ENCODE results near the gene DPP10.
"Not testable (repeated sequence)": the region's sequence is repeated elsewhere in the genome, so short reads cannot be mapped to it uniquely, and the experiment has no call there.

Gene DPP10

DNA sequence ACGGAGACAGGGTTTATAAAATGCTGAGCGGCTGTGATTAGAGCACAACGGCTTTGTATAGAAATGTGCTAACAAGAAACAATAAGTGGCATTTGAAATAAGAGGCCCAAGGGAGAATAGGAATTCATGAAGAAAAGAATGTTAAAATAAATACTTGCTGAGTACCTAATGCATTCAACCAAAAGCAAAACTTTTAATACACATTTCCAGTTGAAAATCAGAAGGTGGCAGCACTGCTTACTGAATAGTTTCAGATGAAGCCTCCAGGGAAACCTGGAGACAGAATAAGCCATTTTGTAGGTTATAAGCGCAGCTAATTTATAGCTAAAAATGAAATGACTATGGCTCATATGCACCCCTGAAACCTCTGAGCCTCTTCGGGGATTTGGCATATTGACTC, 286.6 kb downstream of the DPP10 start:
- DNase-seq: no peak

DNA sequence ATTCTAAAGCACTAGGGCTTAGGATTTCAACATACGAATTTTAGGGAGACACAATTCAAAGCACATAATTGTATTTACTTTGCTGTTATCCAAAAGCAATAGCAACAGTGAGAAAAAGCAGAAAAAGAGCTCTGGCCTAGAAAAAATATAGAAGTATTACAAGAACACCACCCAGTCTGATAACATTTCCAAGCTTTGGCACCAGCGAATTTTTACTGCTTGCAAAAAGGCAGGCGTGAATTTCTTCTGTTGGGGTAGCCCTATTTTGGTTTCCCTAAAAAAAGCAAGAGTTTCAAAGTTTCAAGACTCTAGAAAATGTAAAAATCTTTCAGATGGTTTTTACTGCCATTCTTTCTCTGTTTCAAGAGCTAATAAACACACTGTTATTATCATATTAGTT, 292.7 kb downstream of the DPP10 start:
- DNase-seq: no peak

DNA sequence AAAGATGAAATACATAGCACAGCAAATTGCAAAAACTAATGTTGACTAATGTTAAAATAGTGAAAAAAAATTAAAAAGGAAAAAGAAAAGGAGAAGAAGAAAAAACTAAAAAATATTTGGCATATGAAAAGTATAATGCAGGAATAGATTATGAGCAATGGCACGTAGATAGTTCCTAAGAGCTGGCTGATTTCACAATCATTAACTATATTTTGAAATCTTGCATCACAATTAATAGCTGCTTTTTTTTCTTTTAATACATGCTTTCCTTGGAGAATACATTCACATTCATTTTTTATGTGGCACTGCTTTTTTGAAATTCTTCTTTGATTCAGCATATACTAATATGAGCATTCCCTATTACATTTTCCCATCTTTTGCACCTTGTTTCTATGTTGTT, 299.8 kb downstream of the DPP10 start:
- no peak for DNase-seq

DNA sequence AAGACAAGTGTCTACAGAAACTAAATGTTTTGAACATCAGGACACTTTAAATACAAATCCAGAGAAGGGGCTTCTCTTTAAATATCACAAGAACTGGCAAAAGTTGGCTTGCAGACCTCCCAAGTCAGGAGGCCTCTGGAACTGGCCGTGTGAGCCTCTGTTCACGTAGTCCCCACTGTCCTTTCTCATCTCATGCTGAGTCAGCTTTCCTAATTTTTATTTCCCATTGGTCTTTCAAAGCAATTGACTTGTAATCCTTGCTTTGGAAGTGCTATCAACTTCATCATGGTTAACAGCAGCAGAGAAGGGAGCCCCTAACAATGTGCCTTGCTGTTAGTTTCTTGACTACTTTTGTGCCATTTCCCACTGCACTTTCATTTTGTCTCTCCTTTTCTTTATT, 303.3 kb downstream of the DPP10 start:
- DNase-seq: no peak

DNA sequence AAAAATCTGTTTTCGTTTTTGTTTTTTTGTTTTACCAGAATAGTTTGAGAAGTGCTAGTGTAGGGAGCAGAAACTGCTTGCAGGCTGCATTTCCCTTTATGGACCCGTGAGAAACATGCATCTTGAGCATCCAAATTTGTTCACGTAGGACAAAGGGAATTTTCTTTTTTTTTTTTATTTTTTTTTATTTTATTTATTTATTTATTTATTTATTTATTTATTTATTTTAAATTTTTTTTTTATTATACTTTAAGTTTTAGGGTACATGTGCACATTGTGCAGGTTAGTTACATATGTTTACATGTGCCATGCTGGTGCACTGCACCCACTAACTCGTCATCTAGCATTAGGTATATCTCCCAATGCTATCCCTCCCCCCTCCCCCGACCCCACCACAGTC, 305.7 kb downstream of the DPP10 start:
- not testable (repeated sequence) for DNase-seq

DNA sequence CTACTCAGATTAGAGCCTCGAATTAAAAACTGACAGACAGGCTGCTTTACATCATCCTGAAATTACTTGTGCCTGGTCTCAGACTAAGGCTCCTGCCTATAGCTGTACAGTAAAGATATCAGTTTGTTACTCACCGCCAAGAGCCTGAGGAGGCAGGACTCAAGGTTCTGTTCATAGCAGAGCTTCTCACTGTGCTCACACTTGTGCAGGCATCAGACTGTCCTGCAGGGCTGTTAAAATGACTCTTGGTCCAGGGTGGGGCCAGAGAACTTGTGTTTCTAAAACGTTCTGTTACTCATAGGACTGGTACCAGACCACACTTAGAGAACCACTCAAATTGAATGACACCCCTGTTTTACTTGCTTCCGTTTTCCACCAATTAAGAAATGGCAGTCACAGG, 310.0 kb downstream of the DPP10 start:
- DNase-seq: no peak

DNA sequence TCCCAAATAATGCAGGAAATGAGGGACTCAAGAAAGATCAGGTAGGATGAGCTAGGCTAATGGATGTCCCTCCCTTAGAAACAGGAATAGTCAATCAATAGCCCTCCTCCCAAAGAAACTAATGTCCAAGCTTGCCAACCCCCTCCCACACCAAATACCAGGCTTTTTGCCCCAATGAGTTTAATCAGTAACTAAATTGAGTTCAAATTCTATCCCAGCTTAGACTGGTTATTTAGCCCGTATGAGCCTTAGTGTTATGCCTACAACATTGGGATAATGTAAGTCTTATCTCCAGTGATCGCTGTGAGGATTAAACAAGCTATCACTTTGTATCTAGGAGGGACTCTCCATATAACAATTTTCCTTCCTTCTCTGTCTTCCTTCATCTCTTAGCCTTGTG, 310.7 kb downstream of the DPP10 start:
- DNase-seq: no peak

DNA sequence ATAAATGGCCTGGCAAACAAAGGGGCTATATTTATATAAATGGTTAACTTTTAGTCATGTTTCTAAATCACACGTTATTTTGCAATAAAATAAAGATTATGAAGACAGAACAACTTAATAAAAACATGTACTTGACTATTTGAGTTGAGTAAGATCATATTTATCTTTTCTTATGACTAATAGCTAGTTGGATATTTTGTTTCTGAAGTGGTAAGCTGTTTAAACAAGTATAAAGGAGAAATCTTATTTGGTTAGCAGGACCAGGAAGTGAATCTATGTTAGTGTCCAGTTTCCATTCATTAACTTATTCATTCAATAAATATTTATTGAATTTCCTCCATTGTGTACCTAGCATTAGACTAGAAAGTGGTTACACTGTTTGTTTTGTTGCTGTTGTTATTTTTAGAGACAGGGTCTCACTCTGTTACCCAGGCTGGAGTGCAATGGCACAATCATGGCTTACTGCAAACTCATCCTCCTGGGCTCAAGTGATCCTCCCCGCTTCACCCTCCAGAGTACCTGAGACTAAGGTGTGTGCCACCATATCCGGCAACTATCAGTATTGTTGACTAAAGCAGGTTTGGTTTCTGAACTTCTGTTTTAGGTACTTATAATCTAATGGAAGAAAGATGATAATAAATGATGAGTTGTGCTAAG, 312.6 kb downstream of the DPP10 start:
- no peak for DNase-seq

DNA sequence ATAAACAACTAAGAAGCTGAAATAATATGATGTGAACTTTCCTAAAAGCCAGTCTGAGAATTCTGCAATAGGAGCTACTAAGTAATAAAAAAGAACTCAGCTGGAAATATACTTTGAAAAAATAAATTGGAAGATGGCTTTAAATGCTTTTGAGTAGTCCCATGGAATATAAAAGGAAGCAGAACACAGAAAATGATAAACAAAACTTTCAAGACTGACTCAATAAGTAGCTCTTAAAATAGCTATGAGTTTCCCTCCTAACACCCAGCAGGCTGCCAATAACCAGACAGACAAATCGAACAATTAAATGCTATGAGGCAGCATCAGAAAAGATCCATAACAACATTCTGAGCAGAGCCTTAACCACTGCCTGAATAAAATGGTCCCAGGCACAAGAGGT, 319.9 kb downstream of the DPP10 start:
- no peak for DNase-seq

DNA sequence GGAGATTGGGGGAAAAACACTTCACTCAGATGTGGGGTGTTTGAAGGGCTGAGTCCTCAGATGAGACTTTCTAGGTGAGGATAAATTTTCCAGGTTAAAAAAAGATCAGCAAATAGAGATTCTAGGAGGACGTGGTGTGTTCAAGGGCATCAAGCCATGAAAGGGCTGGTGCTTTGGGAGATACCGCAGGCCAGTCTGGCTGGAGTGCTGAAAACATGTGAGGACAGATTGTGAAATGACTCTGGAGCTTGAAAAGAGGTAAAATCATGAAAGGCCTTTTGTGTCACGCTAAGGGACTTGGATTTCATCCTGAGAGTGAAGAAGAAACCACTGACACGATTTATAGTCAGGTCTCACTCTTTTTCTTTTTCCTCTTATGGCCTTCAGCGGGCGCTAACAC, 320.5 kb downstream of the DPP10 start:
- no peak for DNase-seq

DNA sequence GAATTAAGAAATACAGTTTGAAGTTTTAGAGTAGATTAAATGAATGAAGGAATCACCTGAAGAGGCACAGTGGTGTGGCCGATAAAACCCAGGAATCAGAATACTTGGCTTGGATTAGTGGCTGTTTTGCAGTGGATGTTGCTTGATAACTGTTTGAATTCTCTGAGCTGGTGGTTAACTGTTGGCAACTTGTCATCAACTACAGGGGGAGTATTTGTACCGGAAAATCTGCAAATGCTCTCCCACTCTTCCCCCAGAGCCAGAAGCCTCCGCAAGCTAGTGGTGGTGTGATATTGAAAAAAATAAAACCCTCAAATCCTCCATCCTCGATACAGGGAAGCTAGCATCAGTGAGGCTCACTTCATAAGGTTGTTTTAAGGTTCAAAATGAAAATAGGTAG, 326.7 kb downstream of the DPP10 start:
- DNase-seq: no peak

DNA sequence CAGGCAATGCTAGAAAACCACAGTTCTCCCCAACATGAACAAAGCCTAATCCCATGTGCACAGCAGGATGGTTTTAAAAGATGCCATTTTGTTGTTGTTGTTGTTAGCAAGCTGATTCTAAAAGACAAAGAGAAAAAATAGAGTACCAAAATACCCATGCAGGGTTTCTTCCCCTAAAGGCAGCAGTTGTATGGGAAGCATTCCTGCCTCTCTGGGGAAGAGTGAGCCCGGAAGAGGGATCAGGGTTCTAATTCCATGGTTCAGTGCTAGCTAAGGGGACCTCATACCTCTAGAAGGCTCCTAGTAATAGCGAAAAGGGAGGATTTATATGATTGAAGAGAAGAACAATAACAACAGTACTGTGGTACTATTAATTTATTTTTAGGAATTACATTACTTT, 327.6 kb downstream of the DPP10 start:
- no peak for DNase-seq

DNA sequence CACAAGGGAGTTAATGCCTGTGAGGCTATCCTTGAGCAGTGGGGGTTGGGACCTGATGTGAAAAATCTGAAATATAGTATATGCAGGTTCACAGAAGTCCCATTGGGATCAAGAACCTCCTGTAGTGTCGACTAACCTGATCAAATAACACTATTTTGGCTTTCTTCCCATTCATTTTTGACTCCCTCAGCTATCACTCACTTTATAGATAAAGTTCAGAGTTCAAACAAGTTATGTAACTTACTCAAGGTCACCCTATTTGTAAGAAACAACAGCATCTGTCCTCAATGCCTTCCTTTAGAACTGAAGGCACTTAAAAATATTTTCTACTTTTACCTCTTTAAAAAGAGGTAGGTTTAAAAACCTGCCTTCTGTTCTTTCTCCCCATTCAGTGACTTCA, 341.6 kb downstream of the DPP10 start:
- no peak for DNase-seq

DNA sequence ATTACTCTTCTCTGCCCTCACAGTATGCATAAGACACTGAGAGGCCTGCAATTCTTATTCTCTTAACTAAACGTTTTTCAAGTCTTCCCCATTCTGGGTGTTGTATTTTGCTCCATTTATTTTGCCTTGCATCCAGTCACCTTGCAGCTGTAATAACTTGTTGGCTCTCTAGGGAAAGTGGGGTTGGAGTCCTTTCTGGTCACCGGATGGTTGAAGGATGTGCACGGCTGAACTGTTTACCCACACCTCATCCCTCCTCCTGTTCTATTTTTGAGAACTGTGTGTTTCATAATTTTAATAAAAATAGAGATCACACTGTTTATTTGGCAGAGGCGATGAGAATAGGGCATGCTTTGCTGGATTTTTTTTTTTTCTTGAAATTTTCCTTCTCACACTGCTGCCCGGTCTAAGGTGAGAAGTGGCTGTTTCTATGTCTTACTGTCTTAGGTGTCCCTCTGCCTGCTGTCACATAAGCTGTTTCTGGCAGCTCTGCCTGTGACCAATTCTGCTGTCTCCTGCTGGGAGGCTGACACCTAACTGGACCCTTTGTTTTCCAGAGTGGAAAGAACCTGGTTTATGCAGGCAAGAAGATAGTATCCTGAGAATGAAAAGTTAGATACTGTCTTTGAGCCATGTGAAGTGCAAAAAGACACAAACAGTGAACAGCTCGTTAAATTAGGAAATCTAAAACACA, 342.6 kb downstream of the DPP10 start:
- DNase-seq: no peak

DNA sequence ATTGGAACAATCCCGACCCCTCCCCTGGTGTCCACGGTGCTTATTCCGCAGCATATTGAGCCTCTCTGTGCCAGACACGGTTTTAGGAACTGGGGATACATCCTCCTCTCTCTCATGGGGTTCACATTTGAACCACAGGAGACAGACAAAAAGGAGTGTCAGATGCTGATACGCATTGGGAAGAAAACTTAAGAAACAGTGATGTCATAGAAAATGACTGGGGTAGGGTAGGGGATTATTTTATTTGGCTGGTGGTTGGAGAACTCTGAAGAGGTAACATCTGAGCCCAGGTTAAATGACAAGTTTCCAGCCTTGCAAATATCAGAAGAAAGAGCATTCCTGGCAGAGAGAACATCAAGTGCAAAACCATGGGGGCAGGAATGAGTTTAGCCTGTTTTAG, 344.5 kb downstream of the DPP10 start:
- no peak for DNase-seq

DNA sequence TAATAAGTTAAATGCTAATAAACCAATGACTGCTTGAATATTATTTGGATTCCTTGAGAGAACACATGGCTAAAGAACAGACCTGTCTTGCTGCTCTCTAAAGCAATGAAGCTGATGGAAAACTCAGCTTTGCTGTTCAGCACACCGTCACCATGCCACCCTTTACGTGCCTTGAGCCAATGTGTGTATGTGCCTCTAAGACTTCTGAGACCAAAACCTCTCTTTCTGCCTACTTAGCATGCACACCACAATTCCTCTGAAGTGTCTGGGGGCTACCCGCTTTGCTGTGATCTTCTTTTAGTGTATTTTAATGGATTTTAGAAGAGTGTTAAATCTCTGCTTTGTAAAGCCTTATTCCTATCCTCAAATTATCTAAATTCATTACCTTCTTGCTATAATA, 345.0 kb downstream of the DPP10 start:
- DNase-seq: no peak

DNA sequence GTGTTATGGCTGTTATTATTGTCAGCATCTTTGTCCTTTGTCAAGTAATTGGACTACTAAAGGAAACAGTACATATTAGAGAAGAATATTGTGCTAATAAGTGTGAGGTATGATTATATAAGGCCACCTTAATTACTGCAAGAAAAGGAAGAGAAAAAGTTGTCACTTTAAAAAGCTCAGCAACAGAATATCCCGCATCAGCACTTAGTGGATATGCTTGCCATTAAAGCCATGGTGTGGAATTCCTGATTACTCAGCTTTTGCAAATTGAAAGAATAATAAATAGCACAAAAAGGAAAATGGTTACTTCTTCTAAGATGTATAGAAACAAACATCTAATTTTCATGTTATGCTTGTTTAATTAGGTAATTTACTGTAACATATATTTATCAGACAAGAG, 347.5 kb downstream of the DPP10 start:
- DNase-seq: no peak

DNA sequence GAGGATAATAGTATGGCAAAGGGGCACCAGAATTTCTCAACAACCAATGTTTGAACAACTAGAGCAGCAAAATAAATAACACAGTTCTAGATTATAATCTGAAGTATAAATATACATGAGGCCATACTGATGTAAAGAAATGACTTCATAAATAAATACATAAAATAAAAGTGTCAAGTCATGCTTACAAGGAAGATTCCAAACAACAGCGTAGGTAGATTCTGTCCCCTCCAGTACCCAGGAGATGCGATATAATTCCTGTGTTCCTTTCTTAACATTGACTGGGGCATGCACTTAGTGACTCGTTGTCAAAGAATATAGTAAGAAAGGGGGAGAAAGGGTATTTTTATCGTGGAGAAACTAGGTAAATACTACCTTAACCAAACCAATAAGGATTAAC, 355.1 kb downstream of the DPP10 start:
- no peak for DNase-seq

DNA sequence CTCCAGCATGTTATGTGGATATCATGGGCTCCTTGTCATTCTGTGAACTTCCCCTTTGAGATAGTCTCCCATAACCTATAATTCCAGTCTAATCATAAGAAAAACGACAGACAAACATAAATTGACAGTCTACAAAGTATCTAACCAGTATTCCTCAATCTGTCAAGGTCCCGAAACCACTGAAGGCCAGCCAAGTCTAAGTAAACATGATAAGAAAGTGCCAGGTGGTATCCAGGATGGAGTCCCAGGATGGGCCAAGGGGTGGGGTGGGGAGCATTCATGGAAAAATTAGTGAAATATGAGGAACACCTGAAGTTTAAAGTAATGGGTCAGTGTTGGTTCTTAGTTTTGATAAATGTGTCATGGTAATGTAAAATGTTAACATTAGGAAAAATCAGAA, 355.5 kb downstream of the DPP10 start:
- DNase-seq: no peak

DNA sequence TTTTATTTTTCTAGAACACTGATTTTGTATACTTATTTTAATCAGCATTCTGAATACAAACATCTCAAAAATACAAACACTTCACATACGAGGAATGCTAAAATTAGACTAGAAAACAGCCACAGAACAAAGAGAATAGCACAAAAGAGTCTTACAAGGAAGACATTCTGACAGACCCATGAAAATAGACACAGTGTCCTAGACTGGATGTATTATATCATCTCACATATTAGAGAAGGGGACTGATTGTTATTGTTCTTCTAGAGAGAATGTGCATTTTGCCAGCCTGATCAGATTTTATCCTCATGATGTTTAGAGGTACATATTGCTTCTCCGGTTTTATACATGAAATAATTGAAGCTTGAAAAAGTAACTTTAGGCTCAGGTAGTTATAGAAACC, 357.9 kb downstream of the DPP10 start:
- DNase-seq: no peak

DNA sequence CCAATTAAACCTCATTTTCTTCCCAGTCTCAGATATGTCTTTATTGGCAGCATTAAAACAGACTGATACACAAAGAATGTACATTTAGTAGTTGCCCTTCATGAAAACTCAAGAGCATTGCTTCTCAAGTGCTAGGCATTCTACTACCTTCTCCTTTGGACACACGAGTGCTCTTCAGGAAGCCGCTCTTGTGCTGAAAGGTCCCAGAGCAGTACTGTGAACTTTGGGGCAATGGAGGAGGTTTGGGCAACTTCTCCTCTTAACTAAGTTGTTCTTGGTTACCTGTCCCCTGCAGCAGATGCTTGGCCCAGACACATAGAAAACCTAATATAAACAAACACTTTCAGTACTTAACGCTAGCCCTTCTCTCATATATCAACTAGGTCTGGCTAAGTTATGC, 362.8 kb downstream of the DPP10 start:
- no peak for DNase-seq

DNA sequence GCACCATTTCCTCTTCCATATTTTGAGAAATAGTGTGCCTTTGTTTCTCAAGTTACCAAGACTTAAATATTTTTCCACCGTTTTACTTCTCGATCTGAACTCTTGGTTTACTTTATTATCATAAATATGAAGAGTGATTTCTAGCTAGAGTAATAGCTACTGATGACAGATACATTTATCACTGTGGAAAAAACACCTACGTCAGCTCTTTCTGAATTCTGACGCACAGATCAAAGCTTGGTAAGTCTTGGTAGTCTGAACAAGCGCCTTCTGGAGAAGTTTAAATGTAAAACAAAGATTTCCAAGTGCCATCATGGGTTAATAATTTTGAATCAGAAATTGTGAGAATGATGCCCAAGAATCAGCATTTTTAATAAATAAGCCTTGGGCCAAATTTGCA, 367.7 kb downstream of the DPP10 start:
- DNase-seq: no peak

DNA sequence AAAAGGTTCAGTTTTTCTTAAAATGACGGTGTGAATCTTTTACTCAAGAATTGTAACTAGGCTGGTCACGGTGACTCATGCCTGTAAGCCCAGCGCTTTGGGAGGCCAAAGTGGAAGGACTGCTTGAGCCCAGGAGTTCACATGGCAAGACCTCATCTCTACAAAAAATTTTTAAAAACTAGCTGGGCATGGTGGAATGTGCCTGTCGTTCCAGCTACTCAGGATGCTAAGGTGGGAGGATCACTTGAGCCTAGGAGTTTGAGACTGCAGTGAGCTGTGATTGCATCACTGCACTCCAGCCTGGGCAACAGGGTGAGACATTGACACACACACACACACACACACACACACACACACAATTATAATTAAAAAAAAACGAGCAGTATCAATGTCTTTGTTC, 369.8 kb downstream of the DPP10 start:
- DNase-seq: no peak

DNA sequence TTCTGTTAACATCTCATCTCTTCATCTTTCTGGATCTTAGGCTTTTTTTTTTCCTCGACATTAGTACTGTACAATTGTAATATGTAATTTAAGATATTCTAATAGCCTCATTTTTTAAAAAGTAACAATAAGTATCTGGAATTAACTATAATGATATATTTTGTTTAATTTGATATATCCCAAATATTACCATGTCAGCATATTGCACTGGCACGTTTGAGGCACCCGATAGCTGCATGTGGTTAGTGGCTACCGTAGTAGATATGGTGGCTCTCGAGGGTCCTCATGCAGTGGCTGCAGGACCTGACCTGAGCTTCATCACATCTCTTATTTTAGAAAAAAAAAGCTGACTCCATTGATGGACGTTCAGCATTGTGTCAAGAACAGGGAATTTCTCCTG, 371.9 kb downstream of the DPP10 start:
- DNase-seq: no peak

DNA sequence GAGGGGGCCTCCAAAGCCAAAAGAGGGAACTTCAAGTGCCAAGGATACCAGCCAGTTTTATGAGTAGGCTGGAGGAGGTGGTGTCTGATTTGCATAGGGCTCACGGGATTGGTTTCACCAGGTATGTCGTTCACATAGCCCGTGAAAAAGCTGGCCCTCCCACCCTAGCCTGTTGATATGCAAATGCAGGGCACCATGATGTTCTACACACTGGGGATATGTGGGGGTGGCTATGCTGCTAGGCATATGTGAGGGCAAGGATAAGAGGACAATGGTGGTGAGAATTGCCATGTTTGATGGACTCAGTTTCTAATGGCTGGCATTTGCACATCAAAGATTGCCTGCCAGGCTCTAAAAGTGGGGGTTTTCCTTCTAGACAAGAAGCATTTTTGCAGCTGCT, 378.6 kb downstream of the DPP10 start:
- no peak for DNase-seq

Measured in T1000 (cell line).